Tibial nerve (tissue), 4 donors: ENCODE results near the gene PRDM10. TPM values are rescaled to one million over a fixed set of nuclear protein-coding genes. Genes with fewer than 3 reads are reported as not detected.
"Not testable (repeated sequence)": the region's sequence is repeated elsewhere in the genome, so short reads cannot be mapped to it uniquely, and the experiment has no call there.

Source experiments
- DNase-seq, 2 donors: peaks; one replicate each; pipeline ENCODE4 v3.0.0-alpha.2; 2019; ENCODE audit warnings: low spot score in 2 of 2
- H3K27ac ChIP-seq, 4 donors: fragments of 200-600 bp; sonication (generic) in 3 of 4; one replicate each; pipeline ENCODE4 v1.5.1; 2017 to 2019; ENCODE audit warnings: mild to moderate bottlenecking in 1 of 4
- H3K27me3 ChIP-seq, 2 donors: fragments of 200-600 bp; sonication (generic) in 1 of 2; one replicate each; pipeline versions ENCODE4 v1.5.1 to v1.6.0; 2017 to 2019
- H3K36me3 ChIP-seq, 3 donors: fragments of 200-600 bp; sonication (generic); one replicate each; pipeline ENCODE4 v1.5.1; 2018 to 2019
- H3K4me1 ChIP-seq, 4 donors: fragments of 200-600 bp; sonication (generic) in 3 of 4; one replicate each; pipeline ENCODE4 v1.5.1; 2017 to 2019
- H3K4me3 ChIP-seq, 4 donors: fragments of 200-600 bp; sonication (generic) in 3 of 4; one replicate each; pipeline ENCODE4 v1.5.1; 2017 to 2019; ENCODE audit warnings: mild to moderate bottlenecking in 1 of 4, moderate library complexity in 1 of 4
- H3K9me3 ChIP-seq, 4 donors: fragments of 200-600 bp; sonication (generic) in 3 of 4; one replicate each; pipeline ENCODE4 v1.5.1; 2017 to 2019
- CTCF ChIP-seq, 5 experiments: fragments of 200-600 bp in 3 of 5; fragments of 450-650 bp in 2 of 5; sonication (generic) in 3 of 5; IDR thresholded peaks; one replicate each; pipeline ENCODE4 v1.5.1; 2016 to 2019; ENCODE audit warnings: antibody characterized with exemption in 5 of 5, mild to moderate bottlenecking in 3 of 5, moderate library complexity in 2 of 5
- EP300 ChIP-seq, 2 donors: sonication (generic); formaldehyde crosslinking; IDR thresholded peaks; one replicate each; pipeline ENCODE4 v1.6.1; 2017; ENCODE audit warnings: antibody characterized with exemption in 2 of 2, mild to moderate bottlenecking in 1 of 2
- POLR2A ChIP-seq, 2 donors: fragments of 450-650 bp; IDR thresholded peaks; one replicate each; pipeline ENCODE4 v1.6.1; 2017; ENCODE audit warnings: antibody characterized with exemption in 2 of 2, mild to moderate bottlenecking in 2 of 2, moderate library complexity in 2 of 2
- WGBS, 2 donors: methylation state at CpG; one replicate each; pipeline ENCODE4 v1.1.5; 2018; 5-methylcytosine and 5-hydroxymethylcytosine counted together
- total RNA-seq, 4 donors: library from RNA; depleted of rRNA; stranded (reverse); fragments of >200 nt; gene quantifications; one replicate each; pipeline ENCODE4 v1.1.0, GENCODE V29; 2016

The PRDM10 gene
- total RNA-seq, 4 donors from 2014 or later: 9.2 to 23.1 (median 11.0) TPM

GRCh38 chr11:129967996-129968395 lies 34.6 kb downstream of the PRDM10 start:
- no peak for DNase-seq
- Histone ChIP-seq H3K4me1 (peaks cover 0 to 22% (median 0%) of the 10 kb centered on the region in 4 donors), H3K36me3 (no peaks in the 10 kb centered on the region), H3K9me3 (no peaks in the 10 kb centered on the region), H3K27me3 (no peaks in the 10 kb centered on the region), H3K27ac (no peak overlapping the region), H3K4me3 (no peak overlapping the region)
- TF ChIP-seq EP300 (IDR thresholded peaks at IDR 0.05) (no peak), CTCF (IDR thresholded peaks at IDR 0.05) (no peak), POLR2A (IDR thresholded peaks at IDR 0.05) (no peak)
- WGBS, 2 donors: 64 to 84% methylated on average over 3 of the region's 3 CpGs

- Histone ChIP-seq H3K4me1 (peaks cover 0 to 12% (median 0%) of the 10 kb centered on the region in 4 donors), H3K9me3 (no peaks in the 10 kb centered on the region), H3K4me3 (no peak overlapping the region), H3K27me3 (no peaks in the 10 kb centered on the region), H3K36me3 (peaks cover 0 to 7% (median 0%) of the 10 kb centered on the region in 3 donors), H3K27ac (no peak overlapping the region)
- no peak for DNase-seq
- WGBS, 2 donors: 88 to 90% methylated on average over 3 of the region's 3 CpGs
- TF ChIP-seq CTCF (IDR thresholded peaks at IDR 0.05): no peak
- no peak for TF ChIP-seq EP300 (IDR thresholded peaks at IDR 0.05)
- no peak for TF ChIP-seq POLR2A (IDR thresholded peaks at IDR 0.05)
Observed at GRCh38 chr11:129965248-129965647, 37.4 kb downstream of the PRDM10 start.

GRCh38 chr11:129960216-129961214 lies 42.1 kb downstream of the PRDM10 start:
- Histone ChIP-seq H3K27me3 (no peaks in the 10 kb centered on the region), H3K27ac (no peak overlapping the region), H3K9me3 (no peaks in the 10 kb centered on the region), H3K36me3 (peaks cover 0 to 41% (median 0%) of the 10 kb centered on the region in 3 donors), H3K4me3 (no peak overlapping the region), H3K4me1 (peaks cover 0 to 7% (median 0%) of the 10 kb centered on the region in 4 donors)
- TF ChIP-seq EP300 (IDR thresholded peaks at IDR 0.05): no peak
- TF ChIP-seq POLR2A (IDR thresholded peaks at IDR 0.05): no peak
- no peak for TF ChIP-seq CTCF (IDR thresholded peaks at IDR 0.05)
- DNase-seq: no peak
- WGBS, 2 donors: 92 to 94% methylated on average over 18 of the region's 18 CpGs

- no peak overlapping the region for H3K4me3 ChIP-seq
- 93 to 100% methylated on average over 3 of the region's 3 CpGs for WGBS, 2 donors
- no peak overlapping the region for H3K27ac ChIP-seq
- TF ChIP-seq CTCF (IDR thresholded peaks at IDR 0.05) (no peak), POLR2A (IDR thresholded peaks at IDR 0.05) (no peak), EP300 (IDR thresholded peaks at IDR 0.05) (no peak)
- no peaks in the 10 kb centered on the region for H3K9me3 ChIP-seq
- H3K36me3 ChIP-seq: peaks cover 0 to 46% (median 0%) of the 10 kb centered on the region in 3 donors
- H3K27me3 ChIP-seq: no peaks in the 10 kb centered on the region
- H3K4me1 ChIP-seq: peaks cover 0 to 7% (median 0%) of the 10 kb centered on the region in 4 donors
- no peak for DNase-seq
Observed at GRCh38 chr11:129959687-129960086, 42.9 kb downstream of the PRDM10 start.

DNA sequence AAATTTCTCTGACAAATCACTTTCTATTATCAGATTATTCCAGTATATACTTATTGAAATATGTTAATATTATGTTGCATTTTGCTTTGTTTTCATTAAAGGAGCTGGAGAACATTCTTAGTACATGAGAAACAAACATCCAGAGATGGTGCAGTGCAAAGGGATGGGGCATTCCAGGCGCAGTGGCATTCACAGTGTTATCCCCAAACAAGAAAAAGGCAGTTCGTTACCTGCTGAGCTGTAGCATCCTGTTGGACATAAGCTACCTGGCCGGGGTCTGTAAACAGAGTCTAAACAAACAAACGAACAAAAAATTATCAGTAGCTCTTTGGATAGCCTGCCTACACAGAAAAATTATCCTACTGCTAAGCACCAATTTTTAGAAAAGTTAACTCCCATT lies 47.4 kb downstream of the PRDM10 start:
- Histone ChIP-seq H3K9me3 (no peaks in the 10 kb centered on the region), H3K4me3 (no peak overlapping the region), H3K27me3 (no peaks in the 10 kb centered on the region), H3K4me1 (peaks cover 0 to 15% (median 0%) of the 10 kb centered on the region in 4 donors), H3K27ac (no peak overlapping the region), H3K36me3 (peaks cover 0 to 44% (median 0%) of the 10 kb centered on the region in 3 donors)
- no peak for DNase-seq
- WGBS, 2 donors: 93 to 98% methylated on average over 4 of the region's 4 CpGs
- no peak for TF ChIP-seq POLR2A (IDR thresholded peaks at IDR 0.05)
- TF ChIP-seq EP300 (IDR thresholded peaks at IDR 0.05): no peak
- TF ChIP-seq CTCF (IDR thresholded peaks at IDR 0.05): no peak

- not testable (repeated sequence) for DNase-seq, H3K27ac ChIP-seq, H3K27me3 ChIP-seq, H3K9me3 ChIP-seq, H3K4me3 ChIP-seq
- peaks cover 0 to 15% (median 0%) of the 10 kb centered on the region in 4 donors for H3K4me1 ChIP-seq
- WGBS, 2 donors: 83 to 100% methylated on average over 1 of the region's 1 CpG
- H3K36me3 ChIP-seq: peaks cover 0 to 43% (median 0%) of the 10 kb centered on the region in 3 donors
Observed at GRCh38 chr11:129954703-129955102, 47.9 kb downstream of the PRDM10 start.
